ENCODE measurements around the gene MED14. TPM values are rescaled to one million over a fixed set of nuclear protein-coding genes. Genes with fewer than 3 reads are reported as not detected.

Gene MED14
- total and polyA plus RNA-seq, 2 of the 13 experiments (the other 11 are each of a cell fraction or from before 2014, with no cell fraction given): 10.2 to 16.3 TPM

DNA sequence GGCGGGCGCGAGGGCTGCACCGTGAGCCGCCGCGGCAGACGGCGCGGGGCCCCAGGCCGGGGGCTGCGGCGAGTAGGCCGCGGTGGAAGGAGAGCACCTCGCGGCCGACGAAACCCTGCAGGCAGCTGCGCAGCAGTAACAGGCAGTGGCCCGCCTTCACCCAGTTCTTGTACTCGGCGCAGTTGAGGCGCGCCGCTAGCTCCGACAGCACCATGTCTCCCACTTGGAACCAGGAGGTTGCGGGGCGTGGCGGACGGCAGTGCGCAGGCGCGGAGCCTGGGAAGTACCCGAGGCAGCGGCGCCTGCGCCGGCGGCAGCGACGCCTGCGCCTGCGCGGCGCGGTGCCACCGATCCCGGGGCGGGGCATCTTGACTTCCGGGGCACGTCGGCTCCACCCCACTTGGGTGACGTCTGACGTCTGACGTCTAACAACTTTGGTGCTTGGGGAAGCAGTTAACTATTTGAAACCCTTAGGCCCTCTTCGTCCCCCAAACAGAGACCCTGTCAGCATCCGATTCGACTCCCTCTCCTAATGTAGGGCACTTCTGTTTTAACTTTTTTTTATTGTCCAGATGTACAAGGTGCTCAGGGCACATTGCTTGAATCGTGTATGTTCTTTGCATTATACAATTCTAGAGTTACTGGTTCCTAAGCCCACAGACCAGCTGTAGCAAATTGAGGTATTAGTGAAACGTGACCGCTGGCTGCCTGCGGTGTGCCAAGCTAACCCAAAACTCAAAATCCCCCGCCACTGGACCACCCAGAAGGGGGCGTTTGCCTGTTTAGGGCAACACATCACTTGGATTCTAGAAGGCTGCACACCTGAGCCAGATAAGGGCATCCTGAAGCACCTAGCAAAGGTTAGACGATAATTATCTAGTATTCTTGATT lies 87.8 kb downstream of the MED14 start, which contains the start of gene CXorf38 (continued):
- TF ChIP-seq SP4 (CRISPR knock-in tag; IDR thresholded peaks at IDR 0.05): peak; percentile 45; the same call in 1 of the 2 replicates
- TF ChIP-seq, protein P1, sequence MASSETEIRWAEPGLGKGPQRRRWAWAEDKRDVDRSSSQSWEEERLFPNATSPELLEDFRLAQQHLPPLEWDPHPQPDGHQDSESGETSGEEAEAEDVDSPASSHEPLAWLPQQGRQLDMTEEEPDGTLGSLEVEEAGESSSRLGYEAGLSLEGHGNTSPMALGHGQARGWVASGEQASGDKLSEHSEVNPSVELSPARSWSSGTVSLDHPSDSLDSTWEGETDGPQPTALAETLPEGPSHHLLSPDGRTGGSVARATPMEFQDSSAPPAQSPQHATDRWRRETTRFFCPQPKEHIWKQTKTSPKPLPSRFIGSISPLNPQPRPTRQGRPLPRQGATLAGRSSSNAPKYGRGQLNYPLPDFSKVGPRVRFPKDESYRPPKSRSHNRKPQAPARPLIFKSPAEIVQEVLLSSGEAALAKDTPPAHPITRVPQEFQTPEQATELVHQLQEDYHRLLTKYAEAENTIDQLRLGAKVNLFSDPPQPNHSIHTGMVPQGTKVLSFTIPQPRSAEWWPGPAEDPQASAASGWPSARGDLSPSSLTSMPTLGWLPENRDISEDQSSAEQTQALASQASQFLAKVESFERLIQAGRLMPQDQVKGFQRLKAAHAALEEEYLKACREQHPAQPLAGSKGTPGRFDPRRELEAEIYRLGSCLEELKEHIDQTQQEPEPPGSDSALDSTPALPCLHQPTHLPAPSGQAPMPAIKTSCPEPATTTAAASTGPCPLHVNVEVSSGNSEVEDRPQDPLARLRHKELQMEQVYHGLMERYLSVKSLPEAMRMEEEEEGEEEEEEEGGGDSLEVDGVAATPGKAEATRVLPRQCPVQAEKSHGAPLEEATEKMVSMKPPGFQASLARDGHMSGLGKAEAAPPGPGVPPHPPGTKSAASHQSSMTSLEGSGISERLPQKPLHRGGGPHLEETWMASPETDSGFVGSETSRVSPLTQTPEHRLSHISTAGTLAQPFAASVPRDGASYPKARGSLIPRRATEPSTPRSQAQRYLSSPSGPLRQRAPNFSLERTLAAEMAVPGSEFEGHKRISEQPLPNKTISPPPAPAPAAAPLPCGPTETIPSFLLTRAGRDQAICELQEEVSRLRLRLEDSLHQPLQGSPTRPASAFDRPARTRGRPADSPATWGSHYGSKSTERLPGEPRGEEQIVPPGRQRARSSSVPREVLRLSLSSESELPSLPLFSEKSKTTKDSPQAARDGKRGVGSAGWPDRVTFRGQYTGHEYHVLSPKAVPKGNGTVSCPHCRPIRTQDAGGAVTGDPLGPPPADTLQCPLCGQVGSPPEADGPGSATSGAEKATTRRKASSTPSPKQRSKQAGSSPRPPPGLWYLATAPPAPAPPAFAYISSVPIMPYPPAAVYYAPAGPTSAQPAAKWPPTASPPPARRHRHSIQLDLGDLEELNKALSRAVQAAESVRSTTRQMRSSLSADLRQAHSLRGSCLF (CRISPR knock-in tag; IDR thresholded peaks at IDR 0.05; ENCODE audit: borderline replicate concordance): no peak
- TF ChIP-seq, protein P2, sequence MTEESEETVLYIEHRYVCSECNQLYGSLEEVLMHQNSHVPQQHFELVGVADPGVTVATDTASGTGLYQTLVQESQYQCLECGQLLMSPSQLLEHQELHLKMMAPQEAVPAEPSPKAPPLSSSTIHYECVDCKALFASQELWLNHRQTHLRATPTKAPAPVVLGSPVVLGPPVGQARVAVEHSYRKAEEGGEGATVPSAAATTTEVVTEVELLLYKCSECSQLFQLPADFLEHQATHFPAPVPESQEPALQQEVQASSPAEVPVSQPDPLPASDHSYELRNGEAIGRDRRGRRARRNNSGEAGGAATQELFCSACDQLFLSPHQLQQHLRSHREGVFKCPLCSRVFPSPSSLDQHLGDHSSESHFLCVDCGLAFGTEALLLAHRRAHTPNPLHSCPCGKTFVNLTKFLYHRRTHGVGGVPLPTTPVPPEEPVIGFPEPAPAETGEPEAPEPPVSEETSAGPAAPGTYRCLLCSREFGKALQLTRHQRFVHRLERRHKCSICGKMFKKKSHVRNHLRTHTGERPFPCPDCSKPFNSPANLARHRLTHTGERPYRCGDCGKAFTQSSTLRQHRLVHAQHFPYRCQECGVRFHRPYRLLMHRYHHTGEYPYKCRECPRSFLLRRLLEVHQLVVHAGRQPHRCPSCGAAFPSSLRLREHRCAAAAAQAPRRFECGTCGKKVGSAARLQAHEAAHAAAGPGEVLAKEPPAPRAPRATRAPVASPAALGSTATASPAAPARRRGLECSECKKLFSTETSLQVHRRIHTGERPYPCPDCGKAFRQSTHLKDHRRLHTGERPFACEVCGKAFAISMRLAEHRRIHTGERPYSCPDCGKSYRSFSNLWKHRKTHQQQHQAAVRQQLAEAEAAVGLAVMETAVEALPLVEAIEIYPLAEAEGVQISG (CRISPR knock-in tag; IDR thresholded peaks at IDR 0.05): peak; percentile 37; the same call in 1 of the 2 replicates
- TF ChIP-seq, protein P3, sequence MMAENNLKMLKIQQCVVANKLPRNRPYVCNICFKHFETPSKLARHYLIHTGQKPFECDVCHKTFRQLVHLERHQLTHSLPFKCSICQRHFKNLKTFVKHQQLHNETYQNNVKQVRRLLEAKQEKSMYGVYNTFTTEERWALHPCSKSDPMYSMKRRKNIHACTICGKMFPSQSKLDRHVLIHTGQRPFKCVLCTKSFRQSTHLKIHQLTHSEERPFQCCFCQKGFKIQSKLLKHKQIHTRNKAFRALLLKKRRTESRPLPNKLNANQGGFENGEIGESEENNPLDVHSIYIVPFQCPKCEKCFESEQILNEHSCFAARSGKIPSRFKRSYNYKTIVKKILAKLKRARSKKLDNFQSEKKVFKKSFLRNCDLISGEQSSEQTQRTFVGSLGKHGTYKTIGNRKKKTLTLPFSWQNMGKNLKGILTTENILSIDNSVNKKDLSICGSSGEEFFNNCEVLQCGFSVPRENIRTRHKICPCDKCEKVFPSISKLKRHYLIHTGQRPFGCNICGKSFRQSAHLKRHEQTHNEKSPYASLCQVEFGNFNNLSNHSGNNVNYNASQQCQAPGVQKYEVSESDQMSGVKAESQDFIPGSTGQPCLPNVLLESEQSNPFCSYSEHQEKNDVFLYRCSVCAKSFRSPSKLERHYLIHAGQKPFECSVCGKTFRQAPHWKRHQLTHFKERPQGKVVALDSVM (CRISPR knock-in tag; IDR thresholded peaks at IDR 0.05): no peak
- TF ChIP-seq, protein P4, sequence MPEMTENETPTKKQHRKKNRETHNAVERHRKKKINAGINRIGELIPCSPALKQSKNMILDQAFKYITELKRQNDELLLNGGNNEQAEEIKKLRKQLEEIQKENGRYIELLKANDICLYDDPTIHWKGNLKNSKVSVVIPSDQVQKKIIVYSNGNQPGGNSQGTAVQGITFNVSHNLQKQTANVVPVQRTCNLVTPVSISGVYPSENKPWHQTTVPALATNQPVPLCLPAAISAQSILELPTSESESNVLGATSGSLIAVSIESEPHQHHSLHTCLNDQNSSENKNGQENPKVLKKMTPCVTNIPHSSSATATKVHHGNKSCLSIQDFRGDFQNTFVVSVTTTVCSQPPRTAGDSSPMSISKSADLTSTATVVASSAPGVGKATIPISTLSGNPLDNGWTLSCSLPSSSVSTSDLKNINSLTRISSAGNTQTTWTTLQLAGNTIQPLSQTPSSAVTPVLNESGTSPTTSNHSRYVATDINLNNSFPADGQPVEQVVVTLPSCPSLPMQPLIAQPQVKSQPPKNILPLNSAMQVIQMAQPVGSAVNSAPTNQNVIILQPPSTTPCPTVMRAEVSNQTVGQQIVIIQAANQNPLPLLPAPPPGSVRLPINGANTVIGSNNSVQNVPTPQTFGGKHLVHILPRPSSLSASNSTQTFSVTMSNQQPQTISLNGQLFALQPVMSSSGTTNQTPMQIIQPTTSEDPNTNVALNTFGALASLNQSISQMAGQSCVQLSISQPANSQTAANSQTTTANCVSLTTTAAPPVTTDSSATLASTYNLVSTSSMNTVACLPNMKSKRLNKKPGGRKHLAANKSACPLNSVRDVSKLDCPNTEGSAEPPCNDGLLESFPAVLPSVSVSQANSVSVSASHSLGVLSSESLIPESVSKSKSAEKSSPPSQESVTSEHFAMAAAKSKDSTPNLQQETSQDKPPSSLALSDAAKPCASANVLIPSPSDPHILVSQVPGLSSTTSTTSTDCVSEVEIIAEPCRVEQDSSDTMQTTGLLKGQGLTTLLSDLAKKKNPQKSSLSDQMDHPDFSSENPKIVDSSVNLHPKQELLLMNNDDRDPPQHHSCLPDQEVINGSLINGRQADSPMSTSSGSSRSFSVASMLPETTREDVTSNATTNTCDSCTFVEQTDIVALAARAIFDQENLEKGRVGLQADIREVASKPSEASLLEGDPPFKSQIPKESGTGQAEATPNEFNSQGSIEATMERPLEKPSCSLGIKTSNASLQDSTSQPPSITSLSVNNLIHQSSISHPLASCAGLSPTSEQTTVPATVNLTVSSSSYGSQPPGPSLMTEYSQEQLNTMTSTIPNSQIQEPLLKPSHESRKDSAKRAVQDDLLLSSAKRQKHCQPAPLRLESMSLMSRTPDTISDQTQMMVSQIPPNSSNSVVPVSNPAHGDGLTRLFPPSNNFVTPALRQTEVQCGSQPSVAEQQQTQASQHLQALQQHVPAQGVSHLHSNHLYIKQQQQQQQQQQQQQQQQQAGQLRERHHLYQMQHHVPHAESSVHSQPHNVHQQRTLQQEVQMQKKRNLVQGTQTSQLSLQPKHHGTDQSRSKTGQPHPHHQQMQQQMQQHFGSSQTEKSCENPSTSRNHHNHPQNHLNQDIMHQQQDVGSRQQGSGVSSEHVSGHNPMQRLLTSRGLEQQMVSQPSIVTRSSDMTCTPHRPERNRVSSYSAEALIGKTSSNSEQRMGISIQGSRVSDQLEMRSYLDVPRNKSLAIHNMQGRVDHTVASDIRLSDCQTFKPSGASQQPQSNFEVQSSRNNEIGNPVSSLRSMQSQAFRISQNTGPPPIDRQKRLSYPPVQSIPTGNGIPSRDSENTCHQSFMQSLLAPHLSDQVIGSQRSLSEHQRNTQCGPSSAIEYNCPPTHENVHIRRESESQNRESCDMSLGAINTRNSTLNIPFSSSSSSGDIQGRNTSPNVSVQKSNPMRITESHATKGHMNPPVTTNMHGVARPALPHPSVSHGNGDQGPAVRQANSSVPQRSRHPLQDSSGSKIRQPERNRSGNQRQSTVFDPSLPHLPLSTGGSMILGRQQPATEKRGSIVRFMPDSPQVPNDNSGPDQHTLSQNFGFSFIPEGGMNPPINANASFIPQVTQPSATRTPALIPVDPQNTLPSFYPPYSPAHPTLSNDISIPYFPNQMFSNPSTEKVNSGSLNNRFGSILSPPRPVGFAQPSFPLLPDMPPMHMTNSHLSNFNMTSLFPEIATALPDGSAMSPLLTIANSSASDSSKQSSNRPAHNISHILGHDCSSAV (CRISPR knock-in tag; IDR thresholded peaks at IDR 0.05; ENCODE audit: borderline replicate concordance): no peak

Measured in HepG2 (cell line).